Stimulated activated CD4-positive, alpha-beta T cell treated with anti-CD3 and anti-CD28 coated beads, Interleukin-4, amount 100 ng/mL, for 48 hours (primary cell): Measurements from ENCODE around the gene DTD1.
A peak's percentile ranks its signal among the peaks of the same experiment; 100 is the strongest.

ENCODE experiments used
- DNase-seq, 2 donors: peaks; one replicate each; pipeline ENCODE4 v3.0.0-alpha.2; 2020; ENCODE audit warnings: low read depth in 2 of 2

Gene DTD1

GRCh38 chr20:18615020-18615650 lies 27.3 kb downstream of the DTD1 start:
- DNase-seq, result no peak

- no peak for DNase-seq
Observed at GRCh38 chr20:18621004-18621403, 33.1 kb downstream of the DTD1 start.

GRCh38 chr20:18623156-18623910 lies 35.5 kb downstream of the DTD1 start:
- no peak for DNase-seq

- DNase-seq, result no peak
Observed at GRCh38 chr20:18624948-18625347, 37.1 kb downstream of the DTD1 start.

GRCh38 chr20:18625907-18626655 lies 38.2 kb downstream of the DTD1 start:
- no peak for DNase-seq

GRCh38 chr20:18628330-18628920 lies 40.6 kb downstream of the DTD1 start:
- DNase-seq, result peak in 1 of 2 donors; percentile 3

- DNase-seq, result peak; percentile 20 to 45
Observed at GRCh38 chr20:18632196-18632789, 44.4 kb downstream of the DTD1 start.

GRCh38 chr20:18633411-18633810 lies 45.6 kb downstream of the DTD1 start:
- DNase-seq, result no peak

GRCh38 chr20:18634501-18634900 lies 46.6 kb downstream of the DTD1 start:
- no peak for DNase-seq

- DNase-seq, result no peak
Observed at GRCh38 chr20:18635380-18635779, 47.5 kb downstream of the DTD1 start.

GRCh38 chr20:18637224-18637623 lies 49.4 kb downstream of the DTD1 start:
- no peak for DNase-seq

GRCh38 chr20:18638768-18639167 lies 50.9 kb downstream of the DTD1 start:
- no peak for DNase-seq

GRCh38 chr20:18639501-18639979 lies 51.7 kb downstream of the DTD1 start:
- DNase-seq, result no peak

GRCh38 chr20:18645196-18645745 lies 57.4 kb downstream of the DTD1 start:
- no peak for DNase-seq

GRCh38 chr20:18645851-18646250 lies 58.0 kb downstream of the DTD1 start:
- DNase-seq, result no peak

- DNase-seq, result no peak
Observed at GRCh38 chr20:18647777-18648176, 59.9 kb downstream of the DTD1 start.

- no peak for DNase-seq
Observed at GRCh38 chr20:18650224-18650623, 62.4 kb downstream of the DTD1 start.

GRCh38 chr20:18653736-18654447 lies 66.0 kb downstream of the DTD1 start:
- DNase-seq, result no peak

GRCh38 chr20:18654448-18654773 lies 66.6 kb downstream of the DTD1 start:
- DNase-seq, result no peak

GRCh38 chr20:18657575-18657974 lies 69.7 kb downstream of the DTD1 start:
- no peak for DNase-seq
